HepG2 (cell line): ENCODE results near the gene RASSF7. TPM values are rescaled to one million over a fixed set of nuclear protein-coding genes. Genes with fewer than 3 reads are reported as not detected.

Source experiments
- ATAC-seq: fragments of 200-7000 bp; cut with Tn5 transposase; 3 replicates; pipeline ENCODE4 v1.9.1; 2020; ENCODE audit warnings: mild to moderate bottlenecking, moderate library complexity
- BruUV-seq: library from RNA; stranded (reverse); fragments of 400-500 nt; replicated peaks from 2 replicates; lab custom pipeline; 2021; lab: Mats Ljungman, UMichigan
- CTCF ChIA-PET: fragments of 300-600 bp; formaldehyde crosslinking; extraction: SDS; loops from one replicate; lab custom pipeline; 2021; ENCODE audit warnings: low total read pairs, inconsistent platforms, low intra/inter-chr PET ratio; lab: Yijun Ruan, JAX
- POLR2A ChIA-PET: fragments of 350-600 bp; sonication (Branson Sonifier 250); formaldehyde crosslinking; loops from one replicate; lab custom pipeline; 2020; ENCODE audit warnings: antibody characterized with exemption, inconsistent platforms; lab: Yijun Ruan, JAX
- DNase-seq: peaks from one replicate; pipeline ENCODE4 v3.0.0-alpha.2; 2015; ENCODE audit warnings: low spot score
- FAIRE-seq: peaks from 3 replicates; lab custom pipeline; 2011; peaks lifted over from hg19 to GRCh38; lab: Jason Lieb, UNC
- H2AFZ ChIP-seq: one replicate; pipeline ENCODE4 v1.6.1; 2011; ENCODE audit warnings: low read length, inconsistent platforms
- H3K27ac ChIP-seq: fragments of 300-600 bp; 3 replicates; pipeline ENCODE4 v1.8.0; 2011; ENCODE audit warnings: mixed run types, mild to moderate bottlenecking, mixed read lengths, low read length, inconsistent platforms; ENCODE audit not compliant: insufficient read depth; ENCODE audit errors: extremely low read length
- H3K27me3 ChIP-seq, 2 experiments: fragments of 200-600 bp in 1 of 2; 2 replicates in 1 of 2; 3 replicates in 1 of 2; pipeline versions ENCODE4 v1.6.0 to v1.8.0; 2011; ENCODE audit warnings: low read length in 2 of 2, mild to moderate bottlenecking in 2 of 2, moderate library complexity in 2 of 2, inconsistent platforms in 1 of 2; ENCODE audit not compliant: insufficient read depth in 2 of 2, control insufficient read depth in 1 of 2
- H3K36me3 ChIP-seq, 2 experiments: fragments of 200-600 bp in 1 of 2; replicated peaks in 1 of 2; 2 replicates in 1 of 2; 3 replicates in 1 of 2; pipeline versions ENCODE4 v1.5.1 to v1.8.0; 2011; ENCODE audit warnings: low read length in 2 of 2, inconsistent platforms in 1 of 2; ENCODE audit not compliant: insufficient read depth in 2 of 2, control insufficient read depth in 1 of 2
- H3K4me1 ChIP-seq: 2 replicates; pipeline ENCODE4 v1.5.1; 2012; ENCODE audit warnings: low read length, inconsistent platforms; ENCODE audit not compliant: insufficient read depth
- H3K4me2 ChIP-seq: 2 replicates; pipeline ENCODE4 v1.6.0; 2011; ENCODE audit warnings: low read depth, low read length, inconsistent platforms
- H3K4me3 ChIP-seq, 3 experiments: fragments of 200-600 bp in 1 of 3; sonication (generic), shearing (Covaris generic) in 1 of 3; replicated peaks in 1 of 3; 2 replicates each; pipeline ENCODE4 v1.5.1; 2011 to 2016; ENCODE audit warnings: low read length in 3 of 3, inconsistent platforms in 2 of 3, low read depth in 2 of 3, mild to moderate bottlenecking in 2 of 3, control low read depth in 1 of 3, mixed read lengths in 1 of 3; ENCODE audit not compliant: insufficient read depth in 1 of 3
- H3K79me2 ChIP-seq: one replicate; pipeline ENCODE4 v1.6.1; 2011; ENCODE audit warnings: low read length, inconsistent platforms; ENCODE audit not compliant: insufficient read depth
- H3K9ac ChIP-seq: 2 replicates; pipeline ENCODE4 v1.6.0; 2011; ENCODE audit warnings: mild to moderate bottlenecking, low read depth, low read length, inconsistent platforms; ENCODE audit not compliant: insufficient read depth
- H3K9me3 ChIP-seq: 2 replicates; pipeline ENCODE4 v1.5.1; 2012; ENCODE audit warnings: mild to moderate bottlenecking, low read length
- H4K20me1 ChIP-seq: 2 replicates; pipeline ENCODE4 v1.6.0; 2011; ENCODE audit warnings: inconsistent platforms, mild to moderate bottlenecking, low read length, moderate library complexity; ENCODE audit not compliant: insufficient read depth
- ATF1 ChIP-seq: IDR thresholded peaks from 2 replicates; pipeline ENCODE4 v1.6.1; 2016; ENCODE audit warnings: mild to moderate bottlenecking, control low read depth
- CEBPG ChIP-seq: IDR thresholded peaks from 2 replicates; pipeline ENCODE4 v1.6.1; 2016
- HIC2 ChIP-seq: sonication (generic); formaldehyde crosslinking; IDR thresholded peaks from 2 replicates; pipeline ENCODE4 v1.9.0; 2022; ENCODE audit warnings: low read depth, missing genetic modification reagents
- LCORL ChIP-seq, 2 experiments: fragments of 450-650 bp in 1 of 2; sonication (generic) in 1 of 2; formaldehyde crosslinking in 1 of 2; IDR thresholded peaks; 2 replicates each; pipeline versions ENCODE4 v1.5.0 to v1.6.1; 2017 to 2020; ENCODE audit warnings: antibody characterized with exemption in 1 of 2, missing genetic modification reagents in 1 of 2
- MIER2 ChIP-seq: IDR thresholded peaks from 2 replicates; pipeline ENCODE4 v1.6.1; 2016; ENCODE audit warnings: missing biosample characterization, missing genetic modification reagents
- NFKBIZ ChIP-seq: IDR thresholded peaks from 2 replicates; pipeline ENCODE4 v1.6.1; 2018; ENCODE audit warnings: missing genetic modification reagents, missing compliant biosample characterization
- RFXAP ChIP-seq: sonication (generic); formaldehyde crosslinking; IDR thresholded peaks from 2 replicates; pipeline ENCODE4 v1.4.0; 2020; ENCODE audit warnings: missing genetic modification reagents, borderline replicate concordance
- SAP130 ChIP-seq: IDR thresholded peaks from 2 replicates; pipeline ENCODE4 v1.6.1; 2016; ENCODE audit warnings: low read depth
- TEAD3 ChIP-seq: optimal IDR thresholded peaks from 2 replicates; pipeline ENCODE3; 2016; ENCODE audit warnings: borderline replicate concordance
- ZFP62 ChIP-seq: sonication (generic); formaldehyde crosslinking; IDR thresholded peaks from 2 replicates; pipeline ENCODE4 v1.4.0; 2020; ENCODE audit warnings: missing genetic modification reagents
- ZNF124 ChIP-seq: sonication (generic); formaldehyde crosslinking; IDR thresholded peaks from 2 replicates; pipeline ENCODE4 v1.4.0; 2020; ENCODE audit warnings: missing genetic modification reagents
- ZNF430 ChIP-seq: sonication (generic); formaldehyde crosslinking; IDR thresholded peaks from 2 replicates; pipeline ENCODE4 v1.9.0; 2021; ENCODE audit warnings: mild to moderate bottlenecking, missing genetic modification reagents
- ZNF589 ChIP-seq: sonication (generic); formaldehyde crosslinking; conservative IDR thresholded peaks from 2 replicates; pipeline ENCODE4 v1.8.0; 2022; ENCODE audit warnings: mild to moderate bottlenecking, moderate library complexity, missing genetic modification reagents
- ZNF607 ChIP-seq: sonication (generic); formaldehyde crosslinking; IDR thresholded peaks from 2 replicates; pipeline ENCODE4 v1.5.1; 2020; ENCODE audit warnings: missing genetic modification reagents, mild to moderate bottlenecking, borderline replicate concordance
- ZNF687 ChIP-seq: sonication (generic); formaldehyde crosslinking; IDR thresholded peaks from 2 replicates; pipeline ENCODE4 v1.5.1; 2020; ENCODE audit warnings: mild to moderate bottlenecking, missing genetic modification reagents, moderate library complexity
- WGBS: methylation state at CpG from one replicate; pipeline ENCODE4 v1.1.6; 2017; ENCODE audit warnings: low lambda C conversion rate; 5-methylcytosine and 5-hydroxymethylcytosine counted together
- in situ Hi-C: cut with HindIII; loops from 2 replicates; pipeline ENCODE4 v1.10.0; 2017; ENCODE audit warnings: low pct_unique_long_range_greater_than_20kb; ENCODE audit not compliant: extremely low pct_ligation_motif_present
- intact Hi-C: fragments of 100-400 bp; cut with micrococcal nuclease; formaldehyde crosslinking; loops from one replicate; pipeline ENCODE4 v1.10.0; 2022; ENCODE audit not compliant: unreplicated experiment
- polyA plus RNA-seq, 8 experiments: library from polyadenylated mRNA; depleted of rRNA in 3 of 8; stranded (reverse) in 7 of 8; unstranded in 1 of 8; fragments of >200 nt; fragmentation: Illumina TruSeq in 4 of 8; extraction: Trizol in 4 of 8; gene quantifications; 2 replicates each; pipeline versions ENCODE4 v1.2.1 to v1.2.3, GENCODE V29; 2011 to 2016; ENCODE audit warnings: low read depth in 4 of 8, missing spikeins in 1 of 8, mixed read lengths in 1 of 8; ENCODE audit not compliant: insufficient read depth in 1 of 8
- total RNA-seq, 5 experiments: library from RNA; depleted of rRNA; stranded (reverse); fragments of >200 nt; fragmentation: Illumina TruSeq; extraction: Trizol; gene quantifications; 2 replicates each; pipeline ENCODE4 v1.2.3, GENCODE V29; 2016; ENCODE audit warnings: low read depth in 1 of 5
- TF ChIP-seq, protein P1 (sequence below): sonication (generic); formaldehyde crosslinking; IDR thresholded peaks from 2 replicates; pipeline ENCODE4 v1.9.0; 2022; ENCODE audit warnings: missing genetic modification reagents, mild to moderate bottlenecking, borderline replicate concordance
- TF ChIP-seq, protein P2 (sequence below): IDR thresholded peaks from 2 replicates; pipeline ENCODE4 v1.6.1; 2016

RASSF7 gene
- total and polyA plus RNA-seq, 2 of the 13 experiments (the other 11 are each of a cell fraction or from before 2014, with no cell fraction given), result 20.2 to 28.6 TPM

DNA sequence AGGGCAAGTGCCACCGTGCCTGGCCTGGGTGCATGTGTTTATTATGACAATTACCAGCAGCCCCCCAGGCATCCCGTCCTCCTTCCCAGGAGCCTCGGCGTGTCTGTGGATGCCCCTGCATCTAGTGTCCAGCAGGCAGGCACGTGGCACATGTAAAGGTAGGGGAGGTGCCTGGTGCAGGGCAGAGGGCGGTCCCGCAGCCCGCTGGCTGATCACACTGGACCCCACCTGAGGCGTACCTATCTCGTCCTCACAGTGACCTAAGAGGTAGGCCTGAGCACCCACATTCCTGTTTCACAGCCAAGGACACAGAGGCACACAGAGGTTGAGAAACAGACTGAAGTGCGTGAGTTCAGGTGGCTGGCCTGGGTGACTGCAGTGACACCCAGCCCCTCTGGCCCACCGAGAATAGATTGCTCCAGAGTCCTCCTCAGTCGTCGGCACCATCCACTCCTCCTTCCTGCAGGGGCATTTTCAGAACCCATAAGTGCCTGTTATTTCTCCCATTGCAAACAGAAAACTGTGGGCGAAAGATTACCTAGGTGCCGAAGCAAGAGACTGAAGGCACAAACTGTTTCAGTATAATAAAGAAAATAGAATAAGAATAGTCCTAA lies 12.5 kb downstream of the RASSF7 start:
- Histone ChIP-seq H3K9me3 (no peaks in the 10 kb centered on the region), H3K79me2 (peaks cover 15% of the 10 kb centered on the region), H3K4me3 (no peak overlapping the region; a peak in 1 of 6 replicates), H3K9ac (no peak overlapping the region), H3K27me3 (no peaks in the 10 kb centered on the region; a peak in 2 of 5 replicates), H3K4me2 (peak overlapping the region; percentile 63), H4K20me1 (peaks cover 15% of the 10 kb centered on the region), H3K4me1 (peaks cover 55% of the 10 kb centered on the region), H3K27ac (no peak overlapping the region), H3K36me3 (peaks cover 0 to 1% of the 10 kb centered on the region in 2 experiments; a peak in 1 of 5 replicates), H2AFZ (no peak overlapping the region)
- in situ Hi-C loops (no loop called here), intact Hi-C loops (no loop called here)
- ChIA-PET CTCF (no interaction called here), POLR2A (interaction anchor here (0.6 kb wide), 1 partner anchor 26 kb away, joined by 5 read pairs; no protein-coding TSS in a partner anchor)
- no peak; the same call in 2 of the 3 replicates for ATAC-seq
- 21% methylated on average over 7 of the region's 16 CpGs for WGBS
- no peak for FAIRE-seq
- peak; percentile 42 for DNase-seq
- BruUV-seq, result no TSS peak
- TF ChIP-seq ZNF589 (CRISPR knock-in tag) (no peak), CEBPG (CRISPR knock-in tag) (peak; percentile 36; the same call in 1 of the 2 replicates), ZNF607 (CRISPR knock-in tag) (0 out of 2 replicates have a peak, but pooled peaks have one; percentile 26), TEAD3 (CRISPR knock-in tag) (peak; percentile 48), LCORL (IDR thresholded peaks at IDR 0.05) (no peak), LCORL (CRISPR knock-in tag; IDR thresholded peaks at IDR 0.05) (no peak), ZNF124 (CRISPR knock-in tag) (no peak), ZNF687 (CRISPR knock-in tag) (peak; percentile 80), MIER2 (CRISPR knock-in tag) (no peak), HIC2 (CRISPR knock-in tag) (0 out of 2 replicates have a peak, but pooled peaks have one; percentile 32), ZNF430 (CRISPR knock-in tag) (no peak), ATF1 (no peak), SAP130 (CRISPR knock-in tag) (0 out of 2 replicates have a peak, but pooled peaks have one; percentile 29), RFXAP (CRISPR knock-in tag) (no peak), ZFP62 (CRISPR knock-in tag) (no peak), NFKBIZ (CRISPR knock-in tag) (no peak)
- TF ChIP-seq, protein P1, sequence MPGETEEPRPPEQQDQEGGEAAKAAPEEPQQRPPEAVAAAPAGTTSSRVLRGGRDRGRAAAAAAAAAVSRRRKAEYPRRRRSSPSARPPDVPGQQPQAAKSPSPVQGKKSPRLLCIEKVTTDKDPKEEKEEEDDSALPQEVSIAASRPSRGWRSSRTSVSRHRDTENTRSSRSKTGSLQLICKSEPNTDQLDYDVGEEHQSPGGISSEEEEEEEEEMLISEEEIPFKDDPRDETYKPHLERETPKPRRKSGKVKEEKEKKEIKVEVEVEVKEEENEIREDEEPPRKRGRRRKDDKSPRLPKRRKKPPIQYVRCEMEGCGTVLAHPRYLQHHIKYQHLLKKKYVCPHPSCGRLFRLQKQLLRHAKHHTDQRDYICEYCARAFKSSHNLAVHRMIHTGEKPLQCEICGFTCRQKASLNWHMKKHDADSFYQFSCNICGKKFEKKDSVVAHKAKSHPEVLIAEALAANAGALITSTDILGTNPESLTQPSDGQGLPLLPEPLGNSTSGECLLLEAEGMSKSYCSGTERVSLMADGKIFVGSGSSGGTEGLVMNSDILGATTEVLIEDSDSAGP, result 0 out of 2 replicates have a peak, but pooled peaks have one; percentile 36
- TF ChIP-seq, protein P2, sequence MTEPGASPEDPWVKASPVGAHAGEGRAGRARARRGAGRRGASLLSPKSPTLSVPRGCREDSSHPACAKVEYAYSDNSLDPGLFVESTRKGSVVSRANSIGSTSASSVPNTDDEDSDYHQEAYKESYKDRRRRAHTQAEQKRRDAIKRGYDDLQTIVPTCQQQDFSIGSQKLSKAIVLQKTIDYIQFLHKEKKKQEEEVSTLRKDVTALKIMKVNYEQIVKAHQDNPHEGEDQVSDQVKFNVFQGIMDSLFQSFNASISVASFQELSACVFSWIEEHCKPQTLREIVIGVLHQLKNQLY (CRISPR knock-in tag), result peak; percentile 80
